HEK293T (cell line): ENCODE results near the gene CLRN2.

ENCODE experiments used
- ARNT ChIP-seq: fragments of 450-650 bp; IDR thresholded peaks from 2 replicates; pipeline ENCODE4 v1.6.1; 2017; ENCODE audit warnings: mild to moderate bottlenecking
- BHLHE40 ChIP-seq: fragments of 450-650 bp; IDR thresholded peaks from 2 replicates; pipeline ENCODE4 v1.6.1; 2016; ENCODE audit warnings: mild to moderate bottlenecking, moderate library complexity, borderline replicate concordance
- CTBP1 ChIP-seq: fragments of 450-650 bp; IDR thresholded peaks from 2 replicates; pipeline ENCODE4 v1.6.1; 2016; ENCODE audit warnings: borderline replicate concordance
- ELF4 ChIP-seq: fragments of 450-650 bp; IDR thresholded peaks from 2 replicates; pipeline ENCODE4 v1.6.1; 2017; ENCODE audit warnings: antibody characterized with exemption
- FOXA1 ChIP-seq: fragments of 450-650 bp; IDR thresholded peaks from 2 replicates; pipeline ENCODE4 v1.6.1; 2016; ENCODE audit warnings: mild to moderate bottlenecking
- FOXM1 ChIP-seq: fragments of 450-650 bp; IDR thresholded peaks from 2 replicates; pipeline ENCODE4 v1.6.1; 2017; ENCODE audit warnings: mild to moderate bottlenecking, borderline replicate concordance
- HDGF ChIP-seq: fragments of 450-650 bp; IDR thresholded peaks from 2 replicates; pipeline ENCODE4 v1.6.1; 2017; ENCODE audit warnings: antibody characterized with exemption, borderline replicate concordance
- L3MBTL2 ChIP-seq: fragments of 450-650 bp; conservative IDR thresholded peaks from 2 replicates; pipeline ENCODE4 v1.6.1; 2016; ENCODE audit warnings: mild to moderate bottlenecking
- SP1 ChIP-seq: fragments of 450-650 bp; IDR thresholded peaks from 2 replicates; pipeline ENCODE4 v1.6.1; 2017
- TARDBP ChIP-seq: fragments of 450-650 bp; IDR thresholded peaks from 2 replicates; pipeline ENCODE4 v1.6.1; 2016
- TF ChIP-seq, protein P1 (sequence below): fragments of 450-650 bp; IDR thresholded peaks from 2 replicates; pipeline ENCODE4 v1.6.1; 2016

DNA sequence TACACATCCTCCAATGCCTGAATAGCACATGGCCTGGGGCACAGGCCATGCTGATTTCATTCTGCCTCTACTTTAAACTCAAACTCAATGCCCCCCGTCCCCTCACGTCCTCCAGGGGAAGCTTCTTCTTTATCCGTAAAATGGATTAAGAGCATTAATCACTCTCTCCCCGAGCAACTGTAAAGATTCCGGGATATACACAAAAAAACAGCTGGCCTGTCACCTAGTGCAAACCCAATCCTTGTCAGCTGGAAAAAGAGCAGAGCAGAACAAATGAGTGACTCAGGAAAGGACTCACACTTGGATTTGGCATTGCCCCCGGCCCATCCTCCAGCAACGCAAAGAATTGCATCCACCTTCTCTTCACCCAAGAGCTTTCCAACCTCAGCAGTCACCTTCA, 10.9 kb upstream of the CLRN2 start:
- TF ChIP-seq L3MBTL2 (no peak), TARDBP (no peak), CTBP1 (no peak), ELF4 (no peak), FOXM1 (no peak), FOXA1 (no peak), SP1 (no peak), ARNT (no peak), HDGF (no peak), BHLHE40 (no peak)
- TF ChIP-seq, protein P1, sequence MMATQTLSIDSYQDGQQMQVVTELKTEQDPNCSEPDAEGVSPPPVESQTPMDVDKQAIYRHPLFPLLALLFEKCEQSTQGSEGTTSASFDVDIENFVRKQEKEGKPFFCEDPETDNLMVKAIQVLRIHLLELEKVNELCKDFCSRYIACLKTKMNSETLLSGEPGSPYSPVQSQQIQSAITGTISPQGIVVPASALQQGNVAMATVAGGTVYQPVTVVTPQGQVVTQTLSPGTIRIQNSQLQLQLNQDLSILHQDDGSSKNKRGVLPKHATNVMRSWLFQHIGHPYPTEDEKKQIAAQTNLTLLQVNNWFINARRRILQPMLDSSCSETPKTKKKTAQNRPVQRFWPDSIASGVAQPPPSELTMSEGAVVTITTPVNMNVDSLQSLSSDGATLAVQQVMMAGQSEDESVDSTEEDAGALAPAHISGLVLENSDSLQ: no peak
